H1 (cell line): ENCODE data around the gene PRRG2. TPM values are rescaled to one million over a fixed set of nuclear protein-coding genes. Genes with fewer than 3 reads are reported as not detected.

Experiments
- CTCF ChIA-PET: fragments of 300-600 bp; sonication (Branson Sonifier 250); formaldehyde crosslinking; loops from one replicate; lab custom pipeline; 2021; ENCODE audit not compliant: partially characterized antibody; lab: Charles Lee
- POLR2A ChIA-PET: fragments of 300-600 bp; sonication (Branson Sonifier 250); formaldehyde crosslinking; loops from one replicate; lab custom pipeline; 2021; ENCODE audit warnings: inconsistent platforms; ENCODE audit not compliant: partially characterized antibody; lab: Charles Lee
- DNase-seq, 2 experiments: peaks; one replicate each; pipeline versions ENCODE4 v3.0.0 to v3.0.0-alpha.2; 2010 to 2022; ENCODE audit warnings: low spot score in 2 of 2, low read depth in 1 of 2, mixed read lengths in 1 of 2
- FAIRE-seq: peaks from 2 replicates; lab custom pipeline; 2011; peaks lifted over from hg19 to GRCh38; lab: Jason Lieb, UNC
- H2AFZ ChIP-seq: 2 replicates; pipeline ENCODE4 v1.8.1; 2012; ENCODE audit warnings: low read length, inconsistent platforms
- H2AK5ac ChIP-seq: 2 replicates; pipeline ENCODE4 v1.6.1; 2013; ENCODE audit warnings: low read depth, low read length
- H2BK120ac ChIP-seq: replicated peaks from 2 replicates; pipeline ENCODE3; 2013; ENCODE audit warnings: low read depth, low read length, inconsistent platforms
- H2BK12ac ChIP-seq: 2 replicates; pipeline ENCODE4 v1.6.1; 2013; ENCODE audit warnings: low read depth, low read length
- H2BK15ac ChIP-seq: 2 replicates; pipeline ENCODE4 v1.6.1; 2013; ENCODE audit warnings: low read length
- H2BK20ac ChIP-seq: 2 replicates; pipeline ENCODE4 v1.6.1; 2013; ENCODE audit warnings: low read length
- H2BK5ac ChIP-seq: 2 replicates; pipeline ENCODE4 v1.6.1; 2013; ENCODE audit warnings: low read depth, low read length
- H3K14ac ChIP-seq: 2 replicates; pipeline ENCODE4 v1.6.1; 2013; ENCODE audit warnings: inconsistent platforms; ENCODE audit not compliant: insufficient read length
- H3K18ac ChIP-seq: 2 replicates; pipeline ENCODE4 v1.6.1; 2013; ENCODE audit warnings: low read length; ENCODE audit errors: extremely low read depth
- H3K23ac ChIP-seq: 2 replicates; pipeline ENCODE4 v1.6.1; 2013; ENCODE audit warnings: inconsistent platforms; ENCODE audit not compliant: insufficient read length
- H3K23me2 ChIP-seq: 2 replicates; pipeline ENCODE4 v1.6.1; 2013; ENCODE audit warnings: low read depth, low read length
- H3K27ac ChIP-seq: 2 replicates; pipeline ENCODE4 v1.6.1; 2011; ENCODE audit warnings: low read depth, low read length, inconsistent platforms
- H3K27me3 ChIP-seq, 4 experiments: replicated peaks in 1 of 4; 1 replicate in 1 of 4; 2 replicates in 3 of 4; pipeline versions ENCODE4 v1.6.1 to v1.8.1; 2011 to 2013; ENCODE audit warnings: low read length in 3 of 4, mild to moderate bottlenecking in 3 of 4, inconsistent platforms in 2 of 4, mixed read lengths in 2 of 4, moderate library complexity in 1 of 4; ENCODE audit not compliant: control insufficient read depth in 3 of 4, insufficient read depth in 3 of 4; ENCODE audit errors: extremely low read depth in 1 of 4
- H3K36me3 ChIP-seq, 4 experiments: 2 replicates each; pipeline versions ENCODE4 v1.6.1 to v1.8.1; 2011 to 2013; ENCODE audit warnings: mild to moderate bottlenecking in 4 of 4, low read length in 3 of 4, moderate library complexity in 2 of 4, control low read depth in 1 of 4, inconsistent platforms in 1 of 4; ENCODE audit not compliant: insufficient read depth in 4 of 4, control insufficient read depth in 2 of 4
- H3K4ac ChIP-seq: replicated peaks from 2 replicates; pipeline ENCODE3; 2013; ENCODE audit warnings: low read length, low read depth, mixed read lengths, inconsistent platforms; ENCODE audit not compliant: insufficient read length
- H3K4me1 ChIP-seq, 4 experiments: replicated peaks in 1 of 4; 1 replicate in 1 of 4; 2 replicates in 3 of 4; pipeline versions ENCODE4 v1.6.1 to v1.8.1; 2011 to 2013; ENCODE audit warnings: low read length in 3 of 4, inconsistent platforms in 2 of 4, mixed read lengths in 1 of 4; ENCODE audit not compliant: insufficient read depth in 4 of 4, control insufficient read depth in 3 of 4
- H3K4me2 ChIP-seq, 2 experiments: 2 replicates each; pipeline versions ENCODE4 v1.6.1 to v1.8.1; 2011 to 2013; ENCODE audit warnings: low read depth in 2 of 2, low read length in 2 of 2, control low read depth in 1 of 2, inconsistent platforms in 1 of 2, mild to moderate bottlenecking in 1 of 2; ENCODE audit not compliant: insufficient read depth in 1 of 2
- H3K4me3 ChIP-seq, 4 experiments: fragments of 200-600, 300-600 bp in 1 of 4; sonication (generic), shearing (Covaris generic), sonication (Bioruptor Twin) in 1 of 4; 2 replicates each; pipeline versions ENCODE4 v1.5.1 to v1.8.1; 2011 to 2016; ENCODE audit warnings: low read length in 4 of 4, low read depth in 3 of 4, control low read depth in 2 of 4, inconsistent platforms in 2 of 4, mild to moderate bottlenecking in 2 of 4, mixed read lengths in 1 of 4, moderate library complexity in 1 of 4; ENCODE audit not compliant: insufficient read depth in 2 of 4; ENCODE audit errors: extremely low read depth in 1 of 4
- H3K56ac ChIP-seq: replicated peaks from 2 replicates; pipeline ENCODE3; 2013; ENCODE audit warnings: low read depth, mild to moderate bottlenecking, mixed read lengths, low read length, inconsistent platforms; ENCODE audit not compliant: insufficient read length
- H3K79me1 ChIP-seq: 2 replicates; pipeline ENCODE4 v1.6.1; 2013; ENCODE audit warnings: low read depth, low read length, control low read depth
- H3K79me2 ChIP-seq, 2 experiments: 2 replicates each; pipeline versions ENCODE4 v1.6.1 to v1.8.1; 2012 to 2013; ENCODE audit warnings: low read length in 2 of 2, mild to moderate bottlenecking in 2 of 2, inconsistent platforms in 1 of 2; ENCODE audit not compliant: insufficient read depth in 2 of 2, control insufficient read depth in 1 of 2
- H3K9ac ChIP-seq, 4 experiments: replicated peaks in 1 of 4; 1 replicate in 1 of 4; 2 replicates in 3 of 4; pipeline versions ENCODE4 v1.6.1 to v1.8.1; 2011 to 2013; ENCODE audit warnings: low read depth in 3 of 4, low read length in 3 of 4, control low read depth in 2 of 4, mild to moderate bottlenecking in 2 of 4, moderate library complexity in 2 of 4, inconsistent platforms in 1 of 4; ENCODE audit errors: extremely low read depth in 1 of 4
- H3K9me3 ChIP-seq, 2 experiments: 2 replicates each; pipeline versions ENCODE4 v1.6.1 to v1.8.1; 2012 to 2013; ENCODE audit warnings: mild to moderate bottlenecking in 2 of 2, moderate library complexity in 2 of 2, control low read depth in 1 of 2, inconsistent platforms in 1 of 2, low read depth in 1 of 2, low read length in 1 of 2, mixed read lengths in 1 of 2; ENCODE audit not compliant: insufficient read depth in 2 of 2
- H4K20me1 ChIP-seq, 2 experiments: replicated peaks in 1 of 2; 2 replicates each; pipeline versions ENCODE3 to v1.8.1; 2011 to 2013; ENCODE audit warnings: inconsistent platforms in 2 of 2, low read length in 2 of 2, mild to moderate bottlenecking in 1 of 2; ENCODE audit not compliant: insufficient read depth in 2 of 2, control insufficient read depth in 1 of 2
- H4K5ac ChIP-seq: 2 replicates; pipeline ENCODE4 v1.6.1; 2013; ENCODE audit warnings: low read length, low read depth, mixed read lengths, inconsistent platforms; ENCODE audit not compliant: insufficient read length
- H4K8ac ChIP-seq: 2 replicates; pipeline ENCODE4 v1.8.0; 2013; ENCODE audit warnings: mild to moderate bottlenecking, moderate library complexity, low read length, inconsistent platforms; ENCODE audit not compliant: insufficient read depth; ENCODE audit errors: extremely low read depth
- H4K91ac ChIP-seq: replicated peaks from 2 replicates; pipeline ENCODE3; 2013; ENCODE audit warnings: low read length, mixed read lengths, inconsistent platforms; ENCODE audit not compliant: insufficient read length
- WGBS, 2 experiments: shearing (Covaris generic) in 1 of 2; methylation state at CpG; one replicate each; pipeline versions ENCODE4 v1.1.6 to v1.1.7; 2013 to 2015; ENCODE audit warnings: low lambda C conversion rate in 2 of 2, mixed read lengths in 2 of 2, inconsistent platforms in 1 of 2, low coverage in 1 of 2, missing lambda C conversion rate in 1 of 2; ENCODE audit not compliant: insufficient replicate concordance in 2 of 2, insufficient coverage in 1 of 2, insufficient read length in 1 of 2; ENCODE audit errors: extremely low coverage in 1 of 2, missing lambda C conversion rate in 1 of 2; 5-methylcytosine and 5-hydroxymethylcytosine counted together
- polyA plus RNA-seq, 7 experiments: library from polyadenylated mRNA; depleted of rRNA in 3 of 7; stranded (reverse) in 5 of 7; unstranded in 2 of 7; fragments of >200 nt in 5 of 7; fragments of 200-250 nt in 2 of 7; gene quantifications; 1 replicate in 5 of 7; 2 replicates in 1 of 7; 4 replicates in 1 of 7; pipeline versions ENCODE4 v1.2.1 to v1.2.3, GENCODE V29; 2011 to 2013; ENCODE audit warnings: missing spikeins in 2 of 7, mixed read lengths in 2 of 7
- total RNA-seq: library from RNA; stranded (reverse); fragmentation: NEBNext Ultra II Directional; extraction: Animal tissue kit (Norgen Biotek cat#: 25700); gene quantifications from 2 replicates; pipeline ENCODE4 v1.2.1, GENCODE V29; 2021

The PRRG2 gene
- total and polyA plus RNA-seq, 2 of the 8 experiments (the other 6 are each of a cell fraction or from before 2014, with no cell fraction given): 4.1 to 5.6 TPM

DNA sequence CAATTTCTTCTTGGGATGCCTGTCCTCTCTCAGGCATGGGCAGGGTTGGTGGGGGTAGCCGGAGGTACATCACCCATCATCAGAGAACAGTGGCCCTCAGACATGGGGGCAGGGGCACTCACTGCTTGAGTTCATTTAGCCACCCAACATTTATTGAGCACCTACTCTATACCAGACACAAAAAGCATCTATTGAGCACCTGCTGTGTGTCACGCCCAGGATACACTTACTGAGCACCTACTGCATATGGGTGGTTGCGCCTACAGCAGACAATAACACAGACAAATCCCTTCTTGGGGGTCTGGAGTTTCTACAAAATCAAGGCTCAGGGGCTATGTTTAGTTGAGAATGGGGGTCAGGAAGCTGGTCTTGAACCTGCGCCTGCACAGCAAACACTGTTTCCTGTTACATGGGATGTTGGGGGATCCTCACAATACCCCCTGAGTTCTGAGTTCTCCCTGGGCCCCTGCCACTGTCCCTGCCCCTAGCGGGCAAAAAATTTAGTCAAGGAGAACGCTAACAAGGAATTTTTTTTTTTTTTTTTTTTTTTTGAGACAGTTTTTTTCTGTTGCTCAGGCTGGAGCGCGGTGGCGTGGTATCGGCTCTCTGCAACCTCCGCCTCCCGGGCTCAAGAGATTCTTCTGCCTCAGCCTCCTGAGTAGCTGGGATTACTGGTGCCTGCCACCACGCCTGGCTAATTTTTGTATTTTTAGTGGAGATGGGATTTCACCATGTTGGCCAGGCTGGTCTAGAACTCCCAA lies 41.7 kb upstream of the PRRG2 start:
- Histone ChIP-seq H3K23ac (no peak overlapping the region), H3K4me3 (no peak overlapping the region), H3K9ac (no peak overlapping the region), H3K4me1 (0 out of 7 replicates have a peak, but pooled peaks cover 0 to 3% (median 0%) of the 10 kb centered on the region in 4 experiments), H3K4ac (no peak overlapping the region), H3K18ac (no peak overlapping the region), H3K79me2 (no peaks in the 10 kb centered on the region), H3K27ac (no peak overlapping the region), H2BK120ac (no peak overlapping the region), H2BK12ac (no peak overlapping the region), H4K8ac (no peak overlapping the region), H3K36me3 (no peaks in the 10 kb centered on the region; a peak in 1 of 8 replicates), H2AFZ (no peak overlapping the region), H3K4me2 (no peak overlapping the region), H4K5ac (no peak overlapping the region), H3K79me1 (no peaks in the 10 kb centered on the region), H2BK20ac (no peak overlapping the region), H3K27me3 (no peaks in the 10 kb centered on the region; a peak in 1 of 7 replicates), H4K91ac (no peak overlapping the region), H2BK15ac (no peak overlapping the region), H2AK5ac (no peak overlapping the region), H3K23me2 (peaks cover 1% of the 10 kb centered on the region; the same call in 1 of the 2 replicates), H4K20me1 (peaks cover 0 to 6% of the 10 kb centered on the region in 2 experiments), H3K56ac (no peak overlapping the region), H3K14ac (no peak overlapping the region), H2BK5ac (no peak overlapping the region), H3K9me3 (no peaks in the 10 kb centered on the region)
- CTCF ChIA-PET: interaction anchor here (0.5 to 5.4 kb wide), 7 partner anchors 8 to 936 kb away, joined by 3 to 33 read pairs (median 3); no protein-coding TSS in a partner anchor
- DNase-seq: no peak
- WGBS, 2 experiments: 90% methylated on average over 13 of the region's 13 CpGs; no CpG with 5 or more reads in 1 of the 2 experiments
- POLR2A ChIA-PET: interaction anchor here (1.3 to 2.3 kb wide), 2 partner anchors 25 to 41 kb away, joined by 3 to 7 read pairs; partner anchors contain the start of gene NOSIP
- no peak for FAIRE-seq
